GM18873 (cell line): Measurements from ENCODE around the gene KCNN4.

Experiments
- ATAC-seq: cut with Tn5 transposase; IDR thresholded peaks from one replicate; pipeline ENCODE4 v1.9.1; 2021; ENCODE audit warnings: mild to moderate bottlenecking, moderate library complexity, moderate number of reproducible peaks; ENCODE audit not compliant: unreplicated experiment, low FRiP score

KCNN4 gene

GRCh38 chr19:43799502-43800142 lies 18.8 kb upstream of the KCNN4 start:
- ATAC-seq: no peak

GRCh38 chr19:43798546-43799409 lies 18.0 kb upstream of the KCNN4 start:
- no peak for ATAC-seq

GRCh38 chr19:43798026-43798545 lies 17.3 kb upstream of the KCNN4 start:
- no peak for ATAC-seq

- ATAC-seq: no peak
These were observed 16.8 kb upstream of the KCNN4 start for GRCh38 chr19:43797556-43797955.

- no peak for ATAC-seq
These were observed 16.3 kb upstream of the KCNN4 start for GRCh38 chr19:43797118-43797517.

GRCh38 chr19:43790587-43790986 lies 9.8 kb upstream of the KCNN4 start:
- no peak for ATAC-seq

GRCh38 chr19:43789029-43789428 lies 8.3 kb upstream of the KCNN4 start:
- ATAC-seq: no peak

- no peak for ATAC-seq
These were observed 5.9 kb upstream of the KCNN4 start for GRCh38 chr19:43786665-43787064.

GRCh38 chr19:43784981-43785808 lies 4.4 kb upstream of the KCNN4 start:
- ATAC-seq: no peak

- ATAC-seq: no peak
These were observed 3.6 kb upstream of the KCNN4 start for GRCh38 chr19:43784241-43784980.

- no peak for ATAC-seq
These were observed 2.9 kb upstream of the KCNN4 start for GRCh38 chr19:43783636-43784035.

- ATAC-seq: no peak
These were observed 2.0 kb upstream of the KCNN4 start for GRCh38 chr19:43782689-43783231.

- no peak for ATAC-seq
These were observed 1.5 kb upstream of the KCNN4 start for GRCh38 chr19:43782311-43782660.

GRCh38 chr19:43781630-43782310 lies 997 bp upstream of the KCNN4 start:
- no peak for ATAC-seq

- ATAC-seq: no peak
These were observed 953 bp downstream of the KCNN4 start for GRCh38 chr19:43779820-43780219.

GRCh38 chr19:43779147-43779819 lies 1.5 kb downstream of the KCNN4 start:
- ATAC-seq: no peak

- ATAC-seq: no peak
These were observed 2.1 kb downstream of the KCNN4 start for GRCh38 chr19:43778651-43779050.

- no peak for ATAC-seq
These were observed 3.5 kb downstream of the KCNN4 start for GRCh38 chr19:43777163-43777695.

GRCh38 chr19:43776286-43776685 lies 4.5 kb downstream of the KCNN4 start:
- ATAC-seq: no peak
